NCI-H187 (cell line): ENCODE results near the gene QSOX1.

Experiments
- DNase-seq, 2 experiments: peaks; one replicate each; lab custom pipeline; 2025; lab: John Stamatoyannopoulos, UW

QSOX1 gene

GRCh38 chr1:180250883-180251509 is 96.3 kb downstream of the QSOX1 start:
- no peak for DNase-seq

GRCh38 chr1:180251526-180252305 is 97.0 kb downstream of the QSOX1 start:
- DNase-seq = no peak

GRCh38 chr1:180252638-180253536 is 98.2 kb downstream of the QSOX1 start:
- peak; percentile 30 to 52 for DNase-seq
